ENCODE data around the gene RNASEH2A.

- TF ChIP-seq, protein P1, sequence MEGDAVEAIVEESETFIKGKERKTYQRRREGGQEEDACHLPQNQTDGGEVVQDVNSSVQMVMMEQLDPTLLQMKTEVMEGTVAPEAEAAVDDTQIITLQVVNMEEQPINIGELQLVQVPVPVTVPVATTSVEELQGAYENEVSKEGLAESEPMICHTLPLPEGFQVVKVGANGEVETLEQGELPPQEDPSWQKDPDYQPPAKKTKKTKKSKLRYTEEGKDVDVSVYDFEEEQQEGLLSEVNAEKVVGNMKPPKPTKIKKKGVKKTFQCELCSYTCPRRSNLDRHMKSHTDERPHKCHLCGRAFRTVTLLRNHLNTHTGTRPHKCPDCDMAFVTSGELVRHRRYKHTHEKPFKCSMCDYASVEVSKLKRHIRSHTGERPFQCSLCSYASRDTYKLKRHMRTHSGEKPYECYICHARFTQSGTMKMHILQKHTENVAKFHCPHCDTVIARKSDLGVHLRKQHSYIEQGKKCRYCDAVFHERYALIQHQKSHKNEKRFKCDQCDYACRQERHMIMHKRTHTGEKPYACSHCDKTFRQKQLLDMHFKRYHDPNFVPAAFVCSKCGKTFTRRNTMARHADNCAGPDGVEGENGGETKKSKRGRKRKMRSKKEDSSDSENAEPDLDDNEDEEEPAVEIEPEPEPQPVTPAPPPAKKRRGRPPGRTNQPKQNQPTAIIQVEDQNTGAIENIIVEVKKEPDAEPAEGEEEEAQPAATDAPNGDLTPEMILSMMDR (IDR thresholded peaks at IDR 0.05) = peak in 4 of 6 experiments; percentile 32 to 47 (median 38)
- TF ChIP-seq POLR2AphosphoS5 (IDR thresholded peaks at IDR 0.05) (peak; percentile 100), POLR2A (IDR thresholded peaks at IDR 0.05) (peak; percentile 100)
Measured at GRCh38 chr19:12791345-12792050, 14.9 kb upstream of the RNASEH2A start, which contains the start of gene JUNB.

Data from upper lobe of left lung (tissue), 4 donors.